ENCODE measurements around the gene TRMT2A.
A peak's percentile ranks its signal among the peaks of the same experiment; 100 is the strongest.

The TRMT2A gene

DNA sequence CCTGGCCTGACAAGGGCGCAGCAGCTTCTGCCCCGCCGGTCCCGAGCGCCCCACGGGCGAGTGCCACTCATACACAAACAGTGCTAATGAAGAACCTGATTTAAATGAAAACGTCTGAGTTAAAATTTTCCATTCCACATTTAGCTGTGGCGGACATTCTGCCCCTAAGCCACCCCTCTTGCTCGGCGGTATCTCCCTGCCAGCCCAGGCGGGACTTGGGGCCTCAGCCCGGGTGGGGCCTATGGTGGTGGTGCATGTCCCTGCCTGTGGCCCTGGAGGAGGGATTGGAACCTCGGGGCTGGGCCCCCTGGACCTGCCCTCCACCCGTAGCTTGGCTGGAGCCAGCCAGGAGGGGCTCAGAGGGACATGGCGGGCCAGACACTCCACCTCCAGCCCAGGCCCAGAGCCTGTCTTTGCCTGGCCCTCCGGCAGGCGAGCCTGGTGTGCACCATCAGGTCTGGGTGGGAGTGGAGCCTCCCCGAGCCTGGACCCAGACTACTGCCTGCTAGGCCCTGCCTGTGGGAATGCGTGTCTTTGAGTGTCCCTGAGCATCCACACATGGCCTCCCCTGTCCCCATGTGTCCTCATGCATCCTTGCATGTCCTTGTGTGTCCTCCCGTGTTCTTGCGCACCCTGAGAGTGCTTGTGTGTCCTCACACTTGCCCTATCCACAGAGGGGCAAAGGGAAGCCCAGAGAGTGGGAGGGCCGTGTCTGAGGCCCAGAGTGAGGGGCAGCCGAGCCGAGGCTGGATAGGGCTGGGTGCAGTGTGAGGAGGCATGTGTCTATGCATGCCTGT, 19.0 kb upstream of the TRMT2A start:
- Histone ChIP-seq H3K4me3 (ENCODE audit: insufficient read depth, low read depth, low read length, poor library complexity, severe bottlenecking) (no peak overlapping the region), H3K27me3 (replicated peaks; ENCODE audit: control insufficient read depth, insufficient read depth, low read length, poor library complexity, severe bottlenecking) (no peaks in the 10 kb centered on the region), H3K36me3 (ENCODE audit: control insufficient read depth, insufficient read depth, low read length) (peaks cover 4% of the 10 kb centered on the region), H3K4me1 (ENCODE audit: control insufficient read depth, insufficient read depth, low read length, poor library complexity, severe bottlenecking) (peaks cover 11% of the 10 kb centered on the region), H3K27ac (ENCODE audit: insufficient read depth, low read length, poor library complexity, severe bottlenecking) (no peak overlapping the region), H3K9me3 (ENCODE audit: control insufficient read depth, low read length) (no peaks in the 10 kb centered on the region)
- DNase-seq: no peak

GRCh38 chr22:20135265-20135664, 18.2 kb upstream of the TRMT2A start:
- H3K9me3 ChIP-seq (ENCODE audit: control insufficient read depth, low read length): no peaks in the 10 kb centered on the region
- no peaks in the 10 kb centered on the region for H3K27me3 ChIP-seq (replicated peaks; ENCODE audit: control insufficient read depth, insufficient read depth, low read length, poor library complexity, severe bottlenecking)
- peaks cover 2% of the 10 kb centered on the region for H3K36me3 ChIP-seq (ENCODE audit: control insufficient read depth, insufficient read depth, low read length)
- peaks cover 17% of the 10 kb centered on the region for H3K4me1 ChIP-seq (ENCODE audit: control insufficient read depth, insufficient read depth, low read length, poor library complexity, severe bottlenecking)
- H3K4me3 ChIP-seq (ENCODE audit: insufficient read depth, low read depth, low read length, poor library complexity, severe bottlenecking): no peak overlapping the region
- DNase-seq: no peak
- H3K27ac ChIP-seq (ENCODE audit: insufficient read depth, low read length, poor library complexity, severe bottlenecking): no peak overlapping the region

- H3K27ac ChIP-seq (ENCODE audit: insufficient read depth, low read length, poor library complexity, severe bottlenecking): no peak overlapping the region
- no peak overlapping the region for H3K4me3 ChIP-seq (ENCODE audit: insufficient read depth, low read depth, low read length, poor library complexity, severe bottlenecking)
- peaks cover 17% of the 10 kb centered on the region for H3K4me1 ChIP-seq (ENCODE audit: control insufficient read depth, insufficient read depth, low read length, poor library complexity, severe bottlenecking)
- no peaks in the 10 kb centered on the region for H3K36me3 ChIP-seq (ENCODE audit: control insufficient read depth, insufficient read depth, low read length)
- H3K9me3 ChIP-seq (ENCODE audit: control insufficient read depth, low read length): no peaks in the 10 kb centered on the region
- H3K27me3 ChIP-seq (replicated peaks; ENCODE audit: control insufficient read depth, insufficient read depth, low read length, poor library complexity, severe bottlenecking): no peaks in the 10 kb centered on the region
- no peak for DNase-seq
Observed at GRCh38 chr22:20133930-20134549, 17.0 kb upstream of the TRMT2A start.

GRCh38 chr22:20132686-20133246, 15.7 kb upstream of the TRMT2A start:
- no peaks in the 10 kb centered on the region for H3K9me3 ChIP-seq (ENCODE audit: control insufficient read depth, low read length)
- H3K36me3 ChIP-seq (ENCODE audit: control insufficient read depth, insufficient read depth, low read length): no peaks in the 10 kb centered on the region
- H3K4me1 ChIP-seq (ENCODE audit: control insufficient read depth, insufficient read depth, low read length, poor library complexity, severe bottlenecking): peaks cover 17% of the 10 kb centered on the region
- H3K27ac ChIP-seq (ENCODE audit: insufficient read depth, low read length, poor library complexity, severe bottlenecking): no peak overlapping the region
- H3K4me3 ChIP-seq (ENCODE audit: insufficient read depth, low read depth, low read length, poor library complexity, severe bottlenecking): peak overlapping the region; percentile 82
- no peak for DNase-seq
- no peaks in the 10 kb centered on the region for H3K27me3 ChIP-seq (replicated peaks; ENCODE audit: control insufficient read depth, insufficient read depth, low read length, poor library complexity, severe bottlenecking)

DNA sequence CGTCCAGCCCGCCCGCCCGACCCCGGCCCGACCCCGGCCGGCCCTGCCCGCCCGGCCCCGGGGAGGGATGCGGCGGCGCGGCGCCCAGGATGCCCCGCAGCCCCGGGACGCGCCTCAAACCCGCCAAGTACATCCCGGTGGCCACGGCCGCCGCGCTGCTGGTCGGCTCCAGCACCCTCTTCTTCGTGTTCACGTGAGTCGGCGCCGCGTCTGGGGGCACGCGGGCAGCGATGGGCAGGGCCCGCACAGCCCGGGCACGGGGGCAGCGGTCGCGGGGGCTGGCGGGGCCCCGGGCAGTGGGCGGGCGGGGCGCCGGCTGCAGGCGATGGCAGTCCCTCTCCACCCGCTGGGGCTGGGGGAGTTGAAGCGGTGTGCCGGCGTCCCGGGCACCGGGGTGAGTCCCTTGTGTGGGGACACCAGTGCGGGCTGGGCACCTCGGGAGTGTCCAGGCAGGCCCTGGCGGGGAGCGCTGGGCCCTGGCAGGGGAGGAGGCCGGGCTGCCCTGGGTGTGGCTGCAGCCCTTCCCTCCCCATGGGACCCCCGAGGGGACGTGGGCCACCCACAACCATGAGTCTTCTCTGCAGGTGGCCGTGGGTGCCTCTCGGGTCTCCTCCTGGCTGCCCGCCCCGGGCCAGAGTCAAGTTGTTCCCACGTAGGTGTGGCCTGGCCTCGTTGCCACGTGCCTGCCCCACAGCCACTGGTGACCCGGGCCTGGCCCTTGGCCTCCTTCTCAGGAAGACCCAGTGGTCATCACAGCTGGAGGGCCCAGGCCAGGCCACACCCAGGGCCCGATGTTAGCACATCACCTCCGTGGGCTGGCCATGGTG, 15.0 kb upstream of the TRMT2A start:
- DNase-seq: peak in 1 of 3 donors; percentile 15

DNA sequence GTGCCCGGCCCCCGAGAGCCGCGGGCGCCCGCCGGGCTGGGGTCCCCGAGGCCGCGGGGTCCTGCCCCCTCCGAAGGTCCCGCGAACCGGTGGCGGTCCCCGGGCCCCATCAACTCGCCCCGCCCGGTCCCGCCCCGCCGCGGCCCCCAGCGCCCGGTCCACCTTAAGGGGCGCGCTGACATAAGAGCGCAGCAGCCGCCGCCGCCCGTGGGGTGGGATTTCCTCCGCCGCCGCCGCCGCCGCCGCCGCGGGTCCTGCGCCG, 14.5 kb upstream of the TRMT2A start, which contains the start of gene ZDHHC8:
Gene ZDHHC8 (plus strand): TSS at position 208 of the 262 bp plus-strand sequence. CDS start 144 bp downstream, outside the sequence.
- peaks cover 2% of the 10 kb centered on the region for H3K36me3 ChIP-seq (ENCODE audit: control insufficient read depth, insufficient read depth, low read length)
- no peaks in the 10 kb centered on the region for H3K27me3 ChIP-seq (replicated peaks; ENCODE audit: control insufficient read depth, insufficient read depth, low read length, poor library complexity, severe bottlenecking)
- H3K9me3 ChIP-seq (ENCODE audit: control insufficient read depth, low read length): no peaks in the 10 kb centered on the region
- H3K27ac ChIP-seq (ENCODE audit: insufficient read depth, low read length, poor library complexity, severe bottlenecking): peak within 1 kb of the TSS; percentile 80
- DNase-seq: peak; percentile 24 to 38 (median 29)
- peak within 1 kb of the TSS; percentile 90 for H3K4me3 ChIP-seq (ENCODE audit: insufficient read depth, low read depth, low read length, poor library complexity, severe bottlenecking)
- H3K4me1 ChIP-seq (ENCODE audit: control insufficient read depth, insufficient read depth, low read length, poor library complexity, severe bottlenecking): peaks cover 17% of the 10 kb centered on the region

More for the DNA sequence above, 15.0 kb upstream of the TRMT2A start:
- no peaks in the 10 kb centered on the region for H3K27me3 ChIP-seq (replicated peaks; ENCODE audit: control insufficient read depth, insufficient read depth, low read length, poor library complexity, severe bottlenecking)
- H3K9me3 ChIP-seq (ENCODE audit: control insufficient read depth, low read length): no peaks in the 10 kb centered on the region
- H3K4me1 ChIP-seq (ENCODE audit: control insufficient read depth, insufficient read depth, low read length, poor library complexity, severe bottlenecking): peaks cover 17% of the 10 kb centered on the region
- H3K27ac ChIP-seq (ENCODE audit: insufficient read depth, low read length, poor library complexity, severe bottlenecking): peak overlapping the region; percentile 37
- H3K36me3 ChIP-seq (ENCODE audit: control insufficient read depth, insufficient read depth, low read length): no peaks in the 10 kb centered on the region
- peak overlapping the region; percentile 82 for H3K4me3 ChIP-seq (ENCODE audit: insufficient read depth, low read depth, low read length, poor library complexity, severe bottlenecking)

GRCh38 chr22:20130731-20131596, 13.9 kb upstream of the TRMT2A start:
- Histone ChIP-seq H3K9me3 (ENCODE audit: control insufficient read depth, low read length) (no peaks in the 10 kb centered on the region), H3K27me3 (replicated peaks; ENCODE audit: control insufficient read depth, insufficient read depth, low read length, poor library complexity, severe bottlenecking) (no peaks in the 10 kb centered on the region), H3K36me3 (ENCODE audit: control insufficient read depth, insufficient read depth, low read length) (peaks cover 8% of the 10 kb centered on the region), H3K4me3 (ENCODE audit: insufficient read depth, low read depth, low read length, poor library complexity, severe bottlenecking) (peak overlapping the region; percentile 90), H3K27ac (ENCODE audit: insufficient read depth, low read length, poor library complexity, severe bottlenecking) (peak overlapping the region; percentile 80), H3K4me1 (ENCODE audit: control insufficient read depth, insufficient read depth, low read length, poor library complexity, severe bottlenecking) (peaks cover 17% of the 10 kb centered on the region)
- peak; percentile 66 to 68 (median 67) for DNase-seq

- H3K4me1 ChIP-seq (ENCODE audit: control insufficient read depth, insufficient read depth, low read length, poor library complexity, severe bottlenecking): peaks cover 17% of the 10 kb centered on the region
- H3K27ac ChIP-seq (ENCODE audit: insufficient read depth, low read length, poor library complexity, severe bottlenecking): peak overlapping the region; percentile 80
- H3K9me3 ChIP-seq (ENCODE audit: control insufficient read depth, low read length): no peaks in the 10 kb centered on the region
- no peak overlapping the region for H3K4me3 ChIP-seq (ENCODE audit: insufficient read depth, low read depth, low read length, poor library complexity, severe bottlenecking)
- H3K27me3 ChIP-seq (replicated peaks; ENCODE audit: control insufficient read depth, insufficient read depth, low read length, poor library complexity, severe bottlenecking): no peaks in the 10 kb centered on the region
- peak in 1 of 3 donors; percentile 11 for DNase-seq
- peaks cover 14% of the 10 kb centered on the region for H3K36me3 ChIP-seq (ENCODE audit: control insufficient read depth, insufficient read depth, low read length)
Observed at GRCh38 chr22:20130319-20130718, 13.3 kb upstream of the TRMT2A start.

DNA sequence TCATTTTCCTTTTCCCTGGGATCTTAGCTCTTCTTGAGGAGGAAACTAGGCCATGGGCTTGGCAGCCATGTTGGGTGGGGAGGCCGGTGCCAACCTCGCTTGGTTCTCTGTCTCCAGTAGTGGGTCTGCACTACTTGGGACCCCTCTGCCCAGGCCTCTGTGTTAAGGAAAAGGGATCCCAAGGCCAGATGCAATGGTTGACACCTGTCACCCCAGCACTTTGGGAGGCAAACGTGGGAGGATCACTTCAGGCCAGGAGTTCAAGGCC, 12.7 kb upstream of the TRMT2A start:
- no peak overlapping the region for H3K4me3 ChIP-seq (ENCODE audit: insufficient read depth, low read depth, low read length, poor library complexity, severe bottlenecking)
- H3K27me3 ChIP-seq (replicated peaks; ENCODE audit: control insufficient read depth, insufficient read depth, low read length, poor library complexity, severe bottlenecking): no peaks in the 10 kb centered on the region
- no peak overlapping the region for H3K27ac ChIP-seq (ENCODE audit: insufficient read depth, low read length, poor library complexity, severe bottlenecking)
- no peaks in the 10 kb centered on the region for H3K9me3 ChIP-seq (ENCODE audit: control insufficient read depth, low read length)
- H3K4me1 ChIP-seq (ENCODE audit: control insufficient read depth, insufficient read depth, low read length, poor library complexity, severe bottlenecking): peaks cover 17% of the 10 kb centered on the region
- peaks cover 20% of the 10 kb centered on the region for H3K36me3 ChIP-seq (ENCODE audit: control insufficient read depth, insufficient read depth, low read length)
- no peak for DNase-seq
